ENCODE results near the gene EXTL2.
"Not testable (repeated sequence)": the region's sequence is repeated elsewhere in the genome, so short reads cannot be mapped to it uniquely, and the experiment has no call there.

Gene EXTL2

GRCh38 chr1:100860397-100860991, 34.1 kb downstream of the EXTL2 start:
- TF ChIP-seq, protein P1, sequence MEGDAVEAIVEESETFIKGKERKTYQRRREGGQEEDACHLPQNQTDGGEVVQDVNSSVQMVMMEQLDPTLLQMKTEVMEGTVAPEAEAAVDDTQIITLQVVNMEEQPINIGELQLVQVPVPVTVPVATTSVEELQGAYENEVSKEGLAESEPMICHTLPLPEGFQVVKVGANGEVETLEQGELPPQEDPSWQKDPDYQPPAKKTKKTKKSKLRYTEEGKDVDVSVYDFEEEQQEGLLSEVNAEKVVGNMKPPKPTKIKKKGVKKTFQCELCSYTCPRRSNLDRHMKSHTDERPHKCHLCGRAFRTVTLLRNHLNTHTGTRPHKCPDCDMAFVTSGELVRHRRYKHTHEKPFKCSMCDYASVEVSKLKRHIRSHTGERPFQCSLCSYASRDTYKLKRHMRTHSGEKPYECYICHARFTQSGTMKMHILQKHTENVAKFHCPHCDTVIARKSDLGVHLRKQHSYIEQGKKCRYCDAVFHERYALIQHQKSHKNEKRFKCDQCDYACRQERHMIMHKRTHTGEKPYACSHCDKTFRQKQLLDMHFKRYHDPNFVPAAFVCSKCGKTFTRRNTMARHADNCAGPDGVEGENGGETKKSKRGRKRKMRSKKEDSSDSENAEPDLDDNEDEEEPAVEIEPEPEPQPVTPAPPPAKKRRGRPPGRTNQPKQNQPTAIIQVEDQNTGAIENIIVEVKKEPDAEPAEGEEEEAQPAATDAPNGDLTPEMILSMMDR (IDR thresholded peaks at IDR 0.05; ENCODE audit: control insufficient read depth, extremely low read depth, insufficient read depth), result no peak
- no peak overlapping the region for H3K4me3 ChIP-seq (ENCODE audit: low read depth, low read length)
- DNase-seq (ENCODE audit: low read depth), result no peak

DNA sequence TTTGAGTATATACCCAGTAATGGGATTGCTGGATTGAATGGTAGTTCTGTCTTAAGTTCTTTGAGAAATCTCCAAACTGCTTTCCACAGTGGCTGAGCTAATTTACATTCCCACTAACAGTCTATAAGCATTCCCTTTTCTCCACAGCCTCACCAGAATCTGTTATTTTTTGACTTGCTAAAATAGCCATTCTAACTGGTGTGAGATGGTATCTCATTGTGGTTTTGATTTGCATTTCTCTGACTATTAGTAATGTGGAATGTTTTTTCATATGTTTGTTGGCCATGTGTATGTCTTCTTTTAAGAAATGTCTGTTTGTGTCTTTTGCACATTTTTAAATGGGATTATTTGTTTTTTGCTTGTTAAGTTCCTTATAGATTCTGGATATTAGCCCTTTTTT, 39.5 kb downstream of the EXTL2 start:
- not testable (repeated sequence) for DNase-seq (ENCODE audit: low read depth)

DNA sequence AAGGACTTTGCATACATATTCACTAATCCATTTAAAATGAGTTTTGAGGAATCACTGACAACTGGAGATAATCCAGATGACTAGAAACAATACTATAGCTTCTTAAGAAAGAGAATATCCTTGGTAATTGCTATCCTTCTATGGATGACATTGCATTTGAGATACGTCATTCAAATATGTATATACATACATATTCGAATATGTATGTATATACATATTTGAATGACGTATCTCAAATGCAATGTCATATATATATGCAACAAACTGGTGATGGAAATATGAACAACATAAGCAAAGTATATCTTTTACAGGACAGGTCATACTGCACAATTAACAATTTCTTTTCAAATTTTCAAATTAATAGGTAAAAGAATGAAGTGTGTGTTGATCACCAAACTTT, 41.7 kb downstream of the EXTL2 start:
- TF ChIP-seq, protein P1 (IDR thresholded peaks at IDR 0.05; ENCODE audit: control insufficient read depth, extremely low read depth, insufficient read depth), result no peak
- no peak overlapping the region for H3K4me3 ChIP-seq (ENCODE audit: low read depth, low read length)
- no peak for DNase-seq (ENCODE audit: low read depth)

More for the DNA sequence above, 39.5 kb downstream of the EXTL2 start:
- H3K4me3 ChIP-seq (ENCODE audit: low read depth, low read length), result not testable (repeated sequence)

DNA sequence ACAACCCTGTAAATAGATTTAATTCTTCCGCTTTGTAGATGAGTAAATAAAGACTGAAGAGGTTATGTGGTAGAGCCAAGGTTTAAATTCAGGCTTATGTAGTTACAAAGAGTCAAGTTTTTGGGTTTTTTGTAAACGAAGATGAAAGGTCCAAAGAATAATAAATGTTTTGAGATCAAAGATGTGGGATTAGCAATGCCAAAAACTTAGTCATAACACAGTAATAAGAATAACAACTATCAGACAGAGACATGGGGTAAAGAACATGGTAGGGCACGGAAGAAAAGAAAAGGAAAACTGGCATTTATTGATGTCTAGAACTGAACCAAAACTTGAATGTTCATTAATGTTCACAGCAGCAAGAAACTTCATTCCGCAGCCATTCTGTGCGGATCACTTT, 42.9 kb downstream of the EXTL2 start:
- TF ChIP-seq, protein P1 (IDR thresholded peaks at IDR 0.05; ENCODE audit: control insufficient read depth, extremely low read depth, insufficient read depth), result no peak
- no peak overlapping the region for H3K4me3 ChIP-seq (ENCODE audit: low read depth, low read length)
- DNase-seq (ENCODE audit: low read depth), result no peak

DNA sequence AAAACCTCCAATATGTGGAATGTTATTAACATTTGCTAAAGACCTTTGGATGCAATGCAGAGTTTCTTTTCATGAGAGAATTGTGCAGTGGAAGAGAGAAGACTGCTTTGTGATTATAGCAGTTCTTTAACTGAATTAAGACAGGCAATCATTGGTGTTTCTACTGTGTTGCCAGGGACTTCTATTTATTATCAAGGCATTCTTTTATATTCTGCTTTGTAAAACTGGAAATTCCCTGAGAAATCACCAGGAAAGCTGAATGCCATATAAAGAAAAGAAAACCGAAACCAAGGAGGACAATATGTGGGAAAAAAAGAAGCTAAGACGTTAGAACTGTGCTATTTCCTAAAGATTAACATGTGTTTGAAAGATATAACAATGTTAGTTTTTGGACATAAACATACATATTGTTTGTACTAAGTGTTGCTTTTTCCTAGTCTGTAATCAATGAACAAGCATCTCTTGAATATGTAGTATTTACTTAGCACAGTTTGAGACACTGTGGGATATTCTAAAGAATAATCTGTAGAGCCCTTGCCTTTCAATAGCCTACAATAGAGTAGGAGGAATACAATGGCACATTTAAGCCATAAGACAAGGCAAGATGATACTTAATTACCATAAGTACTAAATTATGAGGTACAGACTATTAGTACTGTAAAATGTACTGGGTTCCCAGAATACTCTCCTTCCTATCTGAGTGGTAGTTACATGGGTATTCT, 47.1 kb downstream of the EXTL2 start:
- DNase-seq (ENCODE audit: low read depth), result no peak
- TF ChIP-seq, protein P1 (IDR thresholded peaks at IDR 0.05; ENCODE audit: control insufficient read depth, extremely low read depth, insufficient read depth), result no peak
- no peak overlapping the region for H3K4me3 ChIP-seq (ENCODE audit: low read depth, low read length)

DNA sequence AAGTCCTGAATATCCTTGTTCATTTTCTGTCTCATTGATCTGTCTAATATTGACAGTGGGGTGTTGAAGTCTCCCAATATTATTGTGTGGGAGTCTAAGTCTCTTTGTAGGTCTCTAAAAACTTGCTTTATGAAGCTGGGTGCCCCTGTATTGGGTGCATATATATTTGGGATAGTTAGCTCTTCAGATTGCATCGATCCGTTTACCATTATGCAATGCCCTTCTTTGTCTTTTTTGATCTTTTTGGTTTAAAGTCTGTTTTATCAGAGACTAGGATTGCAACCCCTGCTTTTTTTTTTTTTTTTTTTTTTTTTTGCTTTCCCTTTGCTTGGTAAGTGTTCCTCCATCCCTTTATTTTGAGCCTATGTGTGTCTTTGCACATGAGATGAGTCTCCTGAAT, 51.5 kb downstream of the EXTL2 start:
- not testable (repeated sequence) for DNase-seq (ENCODE audit: low read depth); H3K4me3 ChIP-seq (ENCODE audit: low read depth, low read length)

GRCh38 chr1:100835866-100836842, 58.5 kb downstream of the EXTL2 start:
- TF ChIP-seq, protein P1 (IDR thresholded peaks at IDR 0.05; ENCODE audit: control insufficient read depth, extremely low read depth, insufficient read depth), result no peak
- no peak overlapping the region for H3K4me3 ChIP-seq (ENCODE audit: low read depth, low read length)
- no peak for DNase-seq (ENCODE audit: low read depth)

All from LNCaP clone FGC (cell line).